ENCODE results near the gene RNF151.
"Not testable (repeated sequence)": the region's sequence is repeated elsewhere in the genome, so short reads cannot be mapped to it uniquely, and the experiment has no call there.

RNF151 gene

DNA sequence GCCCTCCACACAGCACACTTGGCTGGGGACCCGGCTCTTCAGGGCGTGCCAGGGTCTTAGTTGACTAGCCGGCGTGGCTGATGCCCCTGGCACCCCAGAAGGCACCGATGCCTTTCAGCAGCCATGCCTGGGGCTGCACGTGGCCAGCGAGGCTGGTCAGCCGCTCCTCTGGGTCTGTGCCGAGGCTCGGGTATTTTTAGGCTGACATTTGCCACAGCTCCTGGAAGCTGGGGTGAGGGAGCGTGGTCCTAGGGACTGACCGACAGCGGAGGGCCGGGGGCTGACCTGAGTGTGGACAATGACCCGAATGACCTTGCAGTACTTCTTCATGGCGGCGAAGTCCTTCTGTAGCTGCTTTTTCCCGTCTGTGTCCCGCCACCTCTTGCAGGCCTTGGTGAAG, 16.1 kb upstream of the RNF151 start:
- Mint-ChIP-seq H3K9me3 (no peaks in the 10 kb centered on the region), H3K4me3 (no peak overlapping the region), H3K27ac (no peak overlapping the region), H3K36me3 (ENCODE audit: low read depth) (no peaks in the 10 kb centered on the region), H3K27me3 (ENCODE audit: low read depth, poor library complexity) (peaks cover 4% of the 10 kb centered on the region), H3K4me1 (peaks cover 18% of the 10 kb centered on the region)
- TF ChIP-seq, protein P1, sequence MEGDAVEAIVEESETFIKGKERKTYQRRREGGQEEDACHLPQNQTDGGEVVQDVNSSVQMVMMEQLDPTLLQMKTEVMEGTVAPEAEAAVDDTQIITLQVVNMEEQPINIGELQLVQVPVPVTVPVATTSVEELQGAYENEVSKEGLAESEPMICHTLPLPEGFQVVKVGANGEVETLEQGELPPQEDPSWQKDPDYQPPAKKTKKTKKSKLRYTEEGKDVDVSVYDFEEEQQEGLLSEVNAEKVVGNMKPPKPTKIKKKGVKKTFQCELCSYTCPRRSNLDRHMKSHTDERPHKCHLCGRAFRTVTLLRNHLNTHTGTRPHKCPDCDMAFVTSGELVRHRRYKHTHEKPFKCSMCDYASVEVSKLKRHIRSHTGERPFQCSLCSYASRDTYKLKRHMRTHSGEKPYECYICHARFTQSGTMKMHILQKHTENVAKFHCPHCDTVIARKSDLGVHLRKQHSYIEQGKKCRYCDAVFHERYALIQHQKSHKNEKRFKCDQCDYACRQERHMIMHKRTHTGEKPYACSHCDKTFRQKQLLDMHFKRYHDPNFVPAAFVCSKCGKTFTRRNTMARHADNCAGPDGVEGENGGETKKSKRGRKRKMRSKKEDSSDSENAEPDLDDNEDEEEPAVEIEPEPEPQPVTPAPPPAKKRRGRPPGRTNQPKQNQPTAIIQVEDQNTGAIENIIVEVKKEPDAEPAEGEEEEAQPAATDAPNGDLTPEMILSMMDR (IDR thresholded peaks at IDR 0.05): no peak
- DNase-seq: no peak

DNA sequence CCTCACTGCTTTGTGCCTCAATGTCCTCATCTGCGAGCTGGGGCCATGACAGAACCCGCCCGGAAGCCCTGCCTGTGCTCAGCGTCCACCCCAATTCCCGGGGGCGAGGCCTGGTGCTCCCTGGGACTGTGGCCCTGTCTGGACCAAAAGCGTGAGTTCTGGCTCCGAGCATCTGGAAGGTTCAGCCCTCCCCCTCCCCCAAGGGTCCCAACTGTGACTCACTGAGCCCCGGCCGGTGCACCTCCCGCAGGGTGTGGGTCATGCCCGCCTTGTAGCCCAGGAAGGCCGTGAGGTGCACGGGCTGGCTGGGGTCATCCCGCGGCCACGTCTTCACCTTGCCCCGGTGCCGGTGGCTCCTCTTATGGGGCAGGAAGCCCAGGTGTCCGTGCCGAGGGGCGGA, 12.9 kb upstream of the RNF151 start:
- TF ChIP-seq, protein P1 (IDR thresholded peaks at IDR 0.05): no peak
- Mint-ChIP-seq H3K9me3 (peaks cover 4% of the 10 kb centered on the region), H3K27me3 (ENCODE audit: low read depth, poor library complexity) (peaks cover 4% of the 10 kb centered on the region), H3K27ac (no peak overlapping the region), H3K36me3 (ENCODE audit: low read depth) (no peaks in the 10 kb centered on the region), H3K4me3 (no peak overlapping the region), H3K4me1 (peaks cover 11% of the 10 kb centered on the region)
- DNase-seq: no peak

DNA sequence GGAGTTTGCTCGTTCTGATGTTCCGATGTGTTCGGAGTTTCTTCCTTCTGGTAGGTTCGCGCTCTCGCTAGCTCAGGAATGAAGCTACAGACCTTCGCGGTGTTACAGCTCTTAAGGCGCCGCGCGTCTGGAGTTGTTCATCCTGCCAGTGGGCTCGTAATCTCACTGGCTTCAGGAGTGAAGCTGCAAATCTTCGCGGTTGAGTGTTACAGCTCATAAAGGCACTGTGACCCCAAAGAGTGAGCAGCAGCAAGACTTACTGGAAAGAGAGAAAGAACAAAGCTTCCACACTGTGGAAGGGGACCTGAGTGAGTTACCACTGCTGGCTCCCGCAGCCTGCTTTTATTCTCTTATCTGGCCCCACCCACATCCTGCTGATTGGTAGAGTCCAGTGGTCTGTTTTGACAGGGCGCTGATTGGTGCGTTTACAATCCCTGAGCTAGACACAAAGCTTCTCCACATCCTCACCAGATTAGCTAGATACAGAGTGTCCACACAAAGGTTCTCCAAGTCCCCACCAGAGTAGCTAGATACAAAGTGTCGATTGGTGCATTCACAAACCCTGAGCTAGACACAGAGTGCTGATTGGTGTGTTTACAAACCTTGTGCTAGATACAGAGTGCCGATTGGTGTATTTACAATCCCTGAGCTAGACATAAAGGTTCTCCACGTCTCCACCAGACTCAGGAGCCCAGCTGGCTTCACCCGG, 9.1 kb upstream of the RNF151 start:
- not testable (repeated sequence) for DNase-seq; H3K4me3 Mint-ChIP-seq; H3K9me3 Mint-ChIP-seq; H3K27me3 Mint-ChIP-seq (ENCODE audit: low read depth, poor library complexity); H3K27ac Mint-ChIP-seq
- Mint-ChIP-seq H3K36me3 (ENCODE audit: low read depth) (peaks cover 11% of the 10 kb centered on the region), H3K4me1 (peaks cover 29% of the 10 kb centered on the region)

DNA sequence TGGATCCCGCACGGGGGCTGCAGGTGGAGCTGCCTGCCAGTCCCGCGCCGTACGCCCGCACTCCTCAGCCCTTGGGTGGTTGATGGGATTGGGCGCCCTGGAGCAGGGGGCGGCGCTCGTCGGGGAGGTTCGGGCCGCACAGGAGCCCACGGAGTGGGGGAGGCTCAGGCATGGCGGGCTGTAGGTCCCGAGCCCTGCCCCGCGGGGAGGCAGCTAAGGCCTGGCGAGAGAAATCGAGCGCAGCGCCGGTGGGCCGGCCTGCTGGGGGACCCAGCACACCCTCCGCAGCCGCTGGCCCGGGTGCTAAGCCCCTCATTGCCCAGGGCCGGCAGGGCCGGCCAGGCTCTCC, 8.5 kb upstream of the RNF151 start:
- H3K36me3 Mint-ChIP-seq (ENCODE audit: low read depth): peaks cover 15% of the 10 kb centered on the region
- DNase-seq; H3K27ac Mint-ChIP-seq; H3K27me3 Mint-ChIP-seq (ENCODE audit: low read depth, poor library complexity); H3K4me3 Mint-ChIP-seq; H3K9me3 Mint-ChIP-seq: not testable (repeated sequence)
- peaks cover 31% of the 10 kb centered on the region for H3K4me1 Mint-ChIP-seq

DNA sequence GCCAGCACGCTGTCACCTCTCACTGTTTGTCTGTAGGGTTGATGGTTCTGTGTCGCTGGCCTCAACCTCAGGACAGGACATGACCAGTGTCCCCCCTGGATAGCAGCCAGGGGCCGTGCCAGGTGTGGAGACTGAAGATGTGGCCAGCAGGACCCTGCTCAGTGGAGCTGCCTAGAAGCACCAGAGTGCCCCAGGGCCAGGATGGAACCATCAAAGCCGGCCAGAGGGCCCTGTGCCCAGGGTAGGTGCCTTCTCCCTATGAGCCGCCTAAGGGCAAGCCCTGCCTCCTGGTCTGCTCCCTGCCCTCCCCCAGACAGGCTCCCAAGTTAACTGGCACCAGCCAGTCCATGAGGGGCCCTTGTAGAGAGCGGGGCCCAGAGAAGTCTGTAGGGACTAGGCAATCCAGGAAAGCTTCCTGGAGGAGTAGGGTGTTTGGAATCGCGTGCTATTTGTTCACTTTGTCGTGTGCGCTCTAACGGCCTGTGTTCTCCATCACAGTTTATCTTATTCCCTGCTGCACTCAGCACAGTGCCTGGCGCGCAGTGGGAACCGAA, 7.9 kb upstream of the RNF151 start:
- Mint-ChIP-seq H3K9me3 (peaks cover 4% of the 10 kb centered on the region), H3K4me3 (peak overlapping the region; percentile 93), H3K36me3 (ENCODE audit: low read depth) (peaks cover 21% of the 10 kb centered on the region), H3K4me1 (peaks cover 38% of the 10 kb centered on the region), H3K27me3 (ENCODE audit: low read depth, poor library complexity) (peaks cover 4% of the 10 kb centered on the region), H3K27ac (no peak overlapping the region)
- DNase-seq: no peak
- TF ChIP-seq, protein P1 (IDR thresholded peaks at IDR 0.05): no peak

DNA sequence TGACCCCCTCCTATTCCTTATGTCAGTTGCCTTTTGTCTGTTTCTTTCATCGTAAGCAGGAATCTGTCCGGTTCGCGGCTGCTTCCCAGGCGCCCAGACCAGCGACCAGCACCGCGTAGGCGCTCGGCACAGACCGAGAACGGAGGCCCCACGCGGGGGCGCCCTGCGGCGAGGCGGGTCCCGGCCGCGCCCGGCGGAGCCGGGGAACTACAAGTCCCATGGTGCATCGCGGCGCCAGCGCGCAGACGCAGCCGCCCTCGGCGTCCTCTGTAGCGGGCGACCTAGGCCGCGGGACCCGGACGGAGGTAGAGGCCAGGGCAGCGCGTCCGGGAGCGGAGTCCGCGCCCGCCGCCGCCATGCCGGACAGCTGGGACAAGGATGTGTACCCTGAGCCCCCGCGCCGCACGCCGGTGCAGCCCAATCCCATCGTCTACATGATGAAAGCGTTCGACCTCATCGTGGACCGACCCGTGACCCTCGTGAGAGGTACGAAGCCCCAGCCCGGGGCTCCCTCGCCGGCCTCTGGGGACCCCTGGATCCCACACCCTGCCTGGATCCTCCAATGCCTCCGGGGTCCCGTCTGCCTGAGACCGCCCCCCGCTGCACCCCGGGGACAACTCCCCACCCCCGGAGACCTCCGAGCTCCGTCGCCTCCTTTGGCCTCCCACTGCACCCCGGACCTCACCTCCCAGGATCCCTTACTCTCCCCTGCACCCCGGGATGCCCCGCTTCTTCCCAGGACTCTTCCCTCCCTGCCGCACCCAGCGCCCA, 7.2 kb upstream of the RNF151 start, which contains the start of gene NDUFB10:
TSS of gene NDUFB10 (plus strand) at position 270 of the 771 bp plus-strand sequence. CDS start at position 357, 87 bp downstream.
- Mint-ChIP-seq H3K36me3 (ENCODE audit: low read depth) (peaks cover 25% of the 10 kb centered on the region), H3K9me3 (peaks cover 4% of the 10 kb centered on the region), H3K4me1 (peaks cover 42% of the 10 kb centered on the region), H3K4me3 (peak within 1 kb of the TSS; percentile 93), H3K27ac (peak within 1 kb of the TSS; percentile 66), H3K27me3 (ENCODE audit: low read depth, poor library complexity) (peaks cover 4% of the 10 kb centered on the region)
- DNase-seq: peak; percentile 96
- TF ChIP-seq, protein P1 (IDR thresholded peaks at IDR 0.05): peak; percentile 26
